GM12873 (cell line): ENCODE results near the gene CELF4.

Experiments used
- TF ChIP-seq, protein P1 (sequence below): IDR thresholded peaks from 2 replicates; pipeline ENCODE4 v1.5.1; 2012; ENCODE audit warnings: low read depth, mild to moderate bottlenecking, moderate library complexity, low read length, control low read depth; ENCODE audit not compliant: insufficient read depth; ENCODE audit errors: missing control alignments

CELF4 gene

DNA sequence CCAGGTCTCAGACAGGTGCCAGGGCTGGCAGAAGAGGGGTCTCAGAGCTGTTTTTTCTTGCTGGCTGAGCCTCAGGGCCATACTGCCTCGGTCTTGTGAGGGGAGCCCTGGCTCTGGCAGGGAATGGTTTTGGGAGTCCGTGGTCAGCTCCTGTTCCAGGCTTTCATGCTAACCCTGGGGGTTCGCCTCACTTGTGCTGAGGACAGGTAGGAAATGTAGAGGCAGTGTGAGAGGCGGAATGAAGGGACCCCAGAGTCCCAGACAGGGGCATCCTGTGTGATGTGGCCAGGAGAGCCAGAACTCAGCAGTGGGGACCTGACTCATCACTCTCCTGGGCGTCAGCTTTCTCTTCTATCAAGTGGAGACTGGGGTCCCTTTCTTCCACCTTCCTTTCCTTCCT is 5.7 kb upstream of the CELF4 start:
- TF ChIP-seq, protein P1, sequence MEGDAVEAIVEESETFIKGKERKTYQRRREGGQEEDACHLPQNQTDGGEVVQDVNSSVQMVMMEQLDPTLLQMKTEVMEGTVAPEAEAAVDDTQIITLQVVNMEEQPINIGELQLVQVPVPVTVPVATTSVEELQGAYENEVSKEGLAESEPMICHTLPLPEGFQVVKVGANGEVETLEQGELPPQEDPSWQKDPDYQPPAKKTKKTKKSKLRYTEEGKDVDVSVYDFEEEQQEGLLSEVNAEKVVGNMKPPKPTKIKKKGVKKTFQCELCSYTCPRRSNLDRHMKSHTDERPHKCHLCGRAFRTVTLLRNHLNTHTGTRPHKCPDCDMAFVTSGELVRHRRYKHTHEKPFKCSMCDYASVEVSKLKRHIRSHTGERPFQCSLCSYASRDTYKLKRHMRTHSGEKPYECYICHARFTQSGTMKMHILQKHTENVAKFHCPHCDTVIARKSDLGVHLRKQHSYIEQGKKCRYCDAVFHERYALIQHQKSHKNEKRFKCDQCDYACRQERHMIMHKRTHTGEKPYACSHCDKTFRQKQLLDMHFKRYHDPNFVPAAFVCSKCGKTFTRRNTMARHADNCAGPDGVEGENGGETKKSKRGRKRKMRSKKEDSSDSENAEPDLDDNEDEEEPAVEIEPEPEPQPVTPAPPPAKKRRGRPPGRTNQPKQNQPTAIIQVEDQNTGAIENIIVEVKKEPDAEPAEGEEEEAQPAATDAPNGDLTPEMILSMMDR, result no peak

DNA sequence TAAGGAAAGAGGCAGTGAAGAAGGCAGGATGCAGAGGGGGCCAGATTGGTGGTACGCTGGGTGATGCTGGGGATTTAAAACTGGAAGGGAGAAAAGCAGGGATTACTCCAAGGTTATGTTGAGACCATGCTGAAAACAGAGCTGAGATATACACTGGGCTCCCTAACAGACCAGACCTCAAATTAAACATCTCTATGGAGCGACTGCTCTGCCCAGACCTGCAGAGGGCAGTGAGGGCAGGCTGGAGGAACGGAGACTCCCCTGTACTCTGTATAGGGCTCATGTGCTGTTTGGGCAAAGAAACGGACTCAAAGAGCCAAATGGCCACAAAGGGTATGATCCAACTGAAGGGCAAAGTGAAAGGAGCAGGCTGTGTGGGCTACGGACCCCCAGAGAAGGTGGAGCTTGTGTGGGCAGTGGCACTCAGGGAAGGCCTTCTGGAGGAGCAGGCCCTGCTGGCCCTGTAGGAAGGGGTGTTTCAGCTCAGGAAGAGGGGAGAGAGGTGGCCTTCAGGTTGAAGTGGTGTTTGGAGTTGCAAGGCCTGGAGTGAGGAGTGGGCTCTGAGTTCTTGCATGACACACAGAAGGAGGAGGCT is 4.8 kb upstream of the CELF4 start:
- TF ChIP-seq, protein P1, result no peak

DNA sequence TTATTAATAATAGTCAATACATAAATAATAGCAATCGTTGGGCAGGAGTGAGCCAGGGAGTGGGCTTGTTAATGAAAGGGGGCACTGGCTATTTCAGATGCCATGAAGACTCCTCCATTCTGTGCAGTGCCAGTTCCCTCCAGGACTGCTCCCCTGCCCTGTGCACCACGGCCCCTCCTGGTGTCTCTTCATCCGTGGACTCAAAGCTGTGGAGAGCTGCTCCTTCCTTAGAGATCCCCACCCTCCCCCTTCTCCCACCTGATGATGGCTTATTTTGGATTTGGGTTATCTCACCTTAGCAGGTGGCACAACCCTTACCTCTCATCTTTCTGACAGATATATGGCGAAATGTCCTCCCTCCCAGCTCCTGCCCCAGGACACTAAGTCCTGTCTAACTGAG is 3.1 kb upstream of the CELF4 start:
- TF ChIP-seq, protein P1, result no peak

DNA sequence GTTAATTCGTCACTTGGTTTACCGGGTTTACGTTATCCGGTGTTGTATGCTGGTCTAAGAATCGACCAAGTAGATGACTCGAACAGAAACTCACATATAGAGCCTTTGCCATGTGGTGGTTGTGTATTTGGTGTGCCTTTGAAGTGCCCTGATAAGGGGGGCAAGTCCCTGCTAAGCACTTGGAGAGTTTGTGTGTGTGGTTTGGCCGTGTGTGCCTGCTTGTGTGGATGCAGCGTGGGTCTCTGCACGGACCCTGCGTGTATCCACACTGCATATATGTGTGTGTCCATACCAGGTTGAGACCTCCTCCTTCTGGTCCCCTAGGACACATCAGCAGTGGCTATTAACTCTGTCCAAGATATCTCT is 2.4 kb upstream of the CELF4 start:
- TF ChIP-seq, protein P1, result no peak

DNA sequence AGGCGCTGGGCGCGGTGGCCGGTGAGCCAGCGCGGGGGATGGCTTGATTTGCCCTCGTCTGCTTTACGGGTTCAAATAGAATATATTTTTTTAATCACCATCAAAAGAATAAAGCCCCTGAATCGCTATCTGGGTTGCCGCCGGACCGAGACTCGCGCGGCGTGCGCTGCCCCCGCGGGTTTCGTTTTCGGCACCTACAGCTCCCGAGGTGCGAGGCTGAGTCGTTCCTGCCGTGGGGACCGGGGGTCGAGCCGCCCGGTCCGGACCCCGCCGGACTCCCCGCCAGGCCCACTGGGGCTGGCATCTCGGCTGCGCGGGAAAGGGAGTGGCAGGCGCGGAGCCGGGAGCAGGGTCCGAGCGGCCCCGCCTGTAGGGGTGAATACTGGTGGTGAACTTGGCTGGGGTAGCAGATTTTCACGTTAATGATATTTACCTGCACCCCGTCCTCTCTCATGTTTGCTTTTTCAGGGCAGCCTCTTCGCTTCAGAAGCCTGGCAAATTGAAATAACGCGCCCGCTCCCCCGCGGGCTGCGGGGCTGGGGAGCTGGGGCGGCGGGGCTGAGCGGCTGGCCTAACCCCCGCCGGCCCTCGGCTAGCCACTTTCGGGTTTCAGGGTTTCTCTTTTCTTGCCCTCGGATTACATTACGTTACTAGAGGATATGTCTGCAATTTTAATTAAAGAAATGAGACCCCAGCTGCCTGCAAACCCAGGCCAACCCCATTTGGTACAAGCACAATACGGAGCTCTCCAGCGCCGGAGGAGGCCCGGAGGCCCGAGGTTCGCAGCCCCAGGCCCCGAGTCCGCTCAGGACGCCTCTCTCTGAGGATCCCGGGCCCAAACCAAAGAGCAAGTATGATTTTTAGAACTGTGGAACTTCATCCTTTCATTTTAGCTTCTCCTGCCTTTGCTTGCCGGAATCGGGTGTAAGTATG is 1.7 kb upstream of the CELF4 start:
- TF ChIP-seq, protein P1, result no peak

DNA sequence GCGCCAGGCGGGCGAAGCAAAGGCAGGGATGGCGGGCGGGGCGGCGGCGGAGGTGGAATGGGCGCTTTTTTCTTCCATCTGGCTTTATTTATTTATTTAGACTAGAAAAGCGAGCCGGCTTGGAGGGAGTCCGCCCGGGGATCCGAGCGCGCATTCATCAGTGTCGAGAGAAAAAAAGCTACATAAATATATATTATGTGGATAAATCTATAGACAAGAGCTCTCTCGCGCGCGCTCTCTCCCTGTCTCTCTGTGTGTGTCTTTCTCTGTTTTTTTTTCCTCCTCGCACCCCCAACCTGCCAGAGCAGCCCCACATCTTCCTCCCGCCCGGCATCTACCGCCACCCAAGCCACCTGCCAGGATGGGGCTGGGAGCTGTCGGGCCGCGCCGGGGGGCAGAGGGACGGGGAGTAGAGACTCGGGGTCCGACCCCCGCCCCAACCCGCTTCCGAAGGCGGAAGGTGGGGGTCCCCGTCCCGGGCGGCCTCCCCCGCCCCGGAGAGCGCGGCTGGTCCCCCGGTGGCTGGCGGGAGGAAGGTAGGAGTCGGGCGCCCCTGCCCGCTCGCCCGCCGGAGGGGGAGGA is 972 bp upstream of the CELF4 start:
- TF ChIP-seq, protein P1, result no peak

DNA sequence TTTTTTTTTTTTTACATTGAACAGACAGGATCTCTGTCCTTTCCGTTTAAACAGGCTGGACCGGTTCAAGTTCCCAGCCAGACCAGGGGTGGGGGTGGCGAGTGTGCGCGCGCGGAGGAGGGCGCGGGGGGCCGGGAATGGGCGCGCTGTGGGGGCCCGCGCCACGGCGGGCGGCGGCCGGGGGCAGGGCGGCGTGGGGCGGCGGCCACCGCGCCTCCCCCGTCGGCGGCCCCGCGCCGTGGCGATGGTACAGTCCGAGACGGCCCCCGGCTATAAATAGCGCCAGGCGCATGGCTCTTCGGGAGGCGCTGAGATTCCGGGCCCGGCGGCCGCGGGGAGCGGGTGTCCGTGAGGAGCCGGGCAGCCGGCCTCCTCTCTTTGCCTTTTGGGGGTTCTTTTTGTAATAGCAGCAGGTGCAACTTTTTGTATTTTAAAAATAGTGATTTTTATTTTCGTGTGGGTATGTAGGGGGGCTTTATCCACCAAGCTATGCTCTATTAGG is 430 bp upstream of the CELF4 start:
- TF ChIP-seq, protein P1, result no peak
